GM21723 (cell line): ENCODE measurements around the gene ADGRD1.

Experiments used
- ATAC-seq: cut with Tn5 transposase; IDR thresholded peaks from one replicate; pipeline ENCODE4 v1.9.1; 2021; ENCODE audit warnings: mild to moderate bottlenecking, moderate library complexity; ENCODE audit not compliant: unreplicated experiment

Gene ADGRD1

GRCh38 chr12:131018019-131018620, 64.4 kb downstream of the ADGRD1 start:
- ATAC-seq, result no peak

GRCh38 chr12:131018808-131019397, 65.2 kb downstream of the ADGRD1 start:
- ATAC-seq, result no peak

- ATAC-seq, result no peak
Measured at GRCh38 chr12:131020326-131021153, 66.8 kb downstream of the ADGRD1 start.

- no peak for ATAC-seq
Measured at GRCh38 chr12:131021154-131021541, 67.4 kb downstream of the ADGRD1 start.

GRCh38 chr12:131024026-131024425, 70.3 kb downstream of the ADGRD1 start:
- no peak for ATAC-seq

- no peak for ATAC-seq
Measured at GRCh38 chr12:131024721-131025120, 71.0 kb downstream of the ADGRD1 start.

- ATAC-seq, result no peak
Measured at GRCh38 chr12:131025234-131025633, 71.5 kb downstream of the ADGRD1 start.

GRCh38 chr12:131025939-131026702, 72.4 kb downstream of the ADGRD1 start:
- no peak for ATAC-seq

GRCh38 chr12:131026754-131027153, 73.0 kb downstream of the ADGRD1 start:
- no peak for ATAC-seq

GRCh38 chr12:131027264-131027663, 73.6 kb downstream of the ADGRD1 start:
- ATAC-seq, result no peak

GRCh38 chr12:131027876-131028586, 74.3 kb downstream of the ADGRD1 start:
- ATAC-seq, result no peak

- ATAC-seq, result no peak
Measured at GRCh38 chr12:131028587-131029338, 75.1 kb downstream of the ADGRD1 start.

- ATAC-seq, result no peak
Measured at GRCh38 chr12:131030472-131031328, 77.0 kb downstream of the ADGRD1 start.

GRCh38 chr12:131032082-131032750, 78.5 kb downstream of the ADGRD1 start:
- no peak for ATAC-seq

GRCh38 chr12:131033486-131033885, 79.8 kb downstream of the ADGRD1 start:
- ATAC-seq, result no peak

- no peak for ATAC-seq
Measured at GRCh38 chr12:131033886-131034482, 80.3 kb downstream of the ADGRD1 start.

- peak; percentile 42 for ATAC-seq
Measured at GRCh38 chr12:131034631-131035244, 81.0 kb downstream of the ADGRD1 start.

- peak; percentile 89 for ATAC-seq
Measured at GRCh38 chr12:131035245-131035681, 81.6 kb downstream of the ADGRD1 start.
